ENCODE data around the gene AASS.

The AASS gene

GRCh38 chr7:122161628-122162027 lies 17.6 kb upstream of the AASS start:
- DNase-seq (ENCODE audit: extremely low read depth, low read depth) = no peak
- no peak for TF ChIP-seq CTCF (IDR thresholded peaks at IDR 0.05; ENCODE audit: low read depth, low read length)

GRCh38 chr7:122155566-122155965 lies 11.5 kb upstream of the AASS start:
- no peak for TF ChIP-seq CTCF (IDR thresholded peaks at IDR 0.05; ENCODE audit: low read depth, low read length)
- no peak for DNase-seq (ENCODE audit: extremely low read depth, low read depth)

- no peak for DNase-seq (ENCODE audit: extremely low read depth, low read depth)
- no peak for TF ChIP-seq CTCF (IDR thresholded peaks at IDR 0.05; ENCODE audit: low read depth, low read length)
Observed at GRCh38 chr7:122148878-122149277, 4.8 kb upstream of the AASS start.

DNA sequence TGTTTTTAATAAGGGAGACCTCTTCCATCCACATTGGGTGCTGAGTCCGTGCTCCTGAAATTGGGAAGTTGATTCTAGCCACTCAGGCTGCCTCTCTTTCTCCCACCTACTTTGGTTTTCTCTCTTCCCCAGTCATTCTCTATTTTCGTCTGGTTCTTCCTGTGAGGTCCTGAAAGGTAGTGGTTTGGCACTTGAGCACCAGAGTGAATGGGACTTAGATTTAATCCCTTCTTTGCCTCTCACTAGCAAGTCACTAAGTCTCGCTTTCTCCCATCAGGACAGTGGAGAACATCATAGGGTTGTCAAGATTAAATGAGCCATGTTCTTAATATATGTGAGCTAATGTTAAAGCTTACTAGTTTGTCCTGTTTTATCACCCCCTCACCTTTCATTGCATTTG lies 4.0 kb upstream of the AASS start:
- no peak for TF ChIP-seq CTCF (IDR thresholded peaks at IDR 0.05; ENCODE audit: low read depth, low read length)
- DNase-seq (ENCODE audit: extremely low read depth, low read depth) = no peak

- TF ChIP-seq CTCF (IDR thresholded peaks at IDR 0.05; ENCODE audit: low read depth, low read length) = no peak
- DNase-seq (ENCODE audit: extremely low read depth, low read depth) = no peak
Observed at GRCh38 chr7:122145937-122146645, 2.0 kb upstream of the AASS start.

GRCh38 chr7:122143376-122143750 lies 686 bp downstream of the AASS start:
- TF ChIP-seq CTCF (IDR thresholded peaks at IDR 0.05; ENCODE audit: low read depth, low read length) = no peak
- no peak for DNase-seq (ENCODE audit: extremely low read depth, low read depth)

GRCh38 chr7:122140918-122141317 lies 3.1 kb downstream of the AASS start:
- TF ChIP-seq CTCF (IDR thresholded peaks at IDR 0.05; ENCODE audit: low read depth, low read length) = no peak
- no peak for DNase-seq (ENCODE audit: extremely low read depth, low read depth)

All from AG09319 (cell line).